B cell (primary cell): ENCODE results near the gene FMR1NB. TPM values are rescaled to one million over a fixed set of nuclear protein-coding genes. Genes with fewer than 3 reads are reported as not detected.

Experiments used
- ATAC-seq: fragments of 200-7000 bp; cut with Tn5 transposase; one replicate; pipeline ENCODE4 v1.10.0; 2021; ENCODE audit warnings: low read depth, mild to moderate bottlenecking, moderate number of reproducible peaks, moderate library complexity
- CTCF ChIA-PET: fragments of 350-600 bp; sonication (Branson Sonifier 250); formaldehyde crosslinking; loops from one replicate; lab custom pipeline; 2021; ENCODE audit warnings: antibody characterized with exemption, inconsistent platforms; lab: Charles Lee
- POLR2A ChIA-PET: fragments of 350-600 bp; sonication (Branson Sonifier 250); formaldehyde crosslinking; loops from one replicate; lab custom pipeline; 2021; ENCODE audit warnings: antibody characterized with exemption; lab: Charles Lee
- DNase-seq: peaks from one replicate; pipeline ENCODE4 v3.0.0; 2013
- H2AFZ ChIP-seq: 2 replicates; pipeline ENCODE4 v1.6.1; 2012; ENCODE audit warnings: mild to moderate bottlenecking, low read depth, low read length; ENCODE audit not compliant: insufficient read depth, poor library complexity, severe bottlenecking
- H3K27ac ChIP-seq, 2 donors: 1 replicate in 1 of 2; 2 replicates in 1 of 2; pipeline ENCODE4 v1.5.1; 2012 to 2013; ENCODE audit warnings: low read length in 2 of 2, mild to moderate bottlenecking in 2 of 2, moderate library complexity in 1 of 2
- H3K27me3 ChIP-seq, 4 experiments: fragments of 200-600 bp in 1 of 4; sonication (generic) in 1 of 4; replicated peaks in 1 of 4; 1 replicate in 2 of 4; 2 replicates in 2 of 4; pipeline versions ENCODE4 v1.6.1 to v1.7.0; 2013 to 2016; ENCODE audit warnings: low read length in 3 of 4, mild to moderate bottlenecking in 2 of 4, mixed read lengths in 1 of 4, moderate library complexity in 1 of 4; ENCODE audit not compliant: insufficient read depth in 4 of 4, control insufficient read depth in 3 of 4; ENCODE audit errors: control extremely low read depth in 1 of 4
- H3K36me3 ChIP-seq, 2 experiments: replicated peaks in 1 of 2; 1 replicate in 1 of 2; 2 replicates in 1 of 2; pipeline versions ENCODE4 v1.6.1 to v1.7.1; 2013; ENCODE audit warnings: low read length in 1 of 2; ENCODE audit not compliant: insufficient read depth in 2 of 2, control insufficient read depth in 1 of 2; ENCODE audit errors: control extremely low read depth in 1 of 2, extremely low read depth in 1 of 2
- H3K4me1 ChIP-seq, 2 donors: fragments of 200-600 bp in 1 of 2; sonication (generic) in 1 of 2; 1 replicate in 1 of 2; 2 replicates in 1 of 2; pipeline versions ENCODE4 v1.5.1 to v1.6.1; 2013 to 2017; ENCODE audit warnings: low read length in 2 of 2; ENCODE audit not compliant: control insufficient read depth in 2 of 2, insufficient read depth in 2 of 2
- H3K4me2 ChIP-seq: replicated peaks from 2 replicates; pipeline ENCODE3; 2012; ENCODE audit warnings: mild to moderate bottlenecking, low read depth, low read length; ENCODE audit not compliant: poor library complexity, severe bottlenecking
- H3K4me3 ChIP-seq, 5 experiments: fragments of 200-600 bp in 1 of 5; sonication (generic) in 1 of 5; 1 replicate in 3 of 5; 2 replicates in 2 of 5; pipeline versions ENCODE4 v1.5.1 to v1.7.0; 2011 to 2016; ENCODE audit warnings: low read length in 4 of 5, mild to moderate bottlenecking in 4 of 5, low read depth in 2 of 5, control low read depth in 1 of 5, moderate library complexity in 1 of 5; ENCODE audit not compliant: insufficient read depth in 1 of 5; ENCODE audit errors: control extremely low read depth in 1 of 5, extremely low read depth in 1 of 5
- H3K79me2 ChIP-seq: fragments of 200-600 bp; sonication (generic); one replicate; pipeline ENCODE4 v1.6.0; 2016; ENCODE audit warnings: low read length; ENCODE audit not compliant: control insufficient read depth, insufficient read depth
- H3K9ac ChIP-seq: fragments of 200-600 bp; sonication (generic); 2 replicates; pipeline ENCODE4 v1.6.1; 2017; ENCODE audit warnings: mild to moderate bottlenecking, low read length, moderate library complexity
- H3K9me3 ChIP-seq, 3 donors: one replicate each; pipeline versions ENCODE4 v1.6.1 to v1.7.1; 2013; ENCODE audit warnings: low read length in 2 of 3; ENCODE audit not compliant: control insufficient read depth in 2 of 3, insufficient read depth in 1 of 3; ENCODE audit errors: control extremely low read depth in 1 of 3
- H4K20me1 ChIP-seq: 2 replicates; pipeline ENCODE4 v1.6.0; 2012; ENCODE audit warnings: mild to moderate bottlenecking, low read length; ENCODE audit not compliant: insufficient read depth, control insufficient read depth, poor library complexity, severe bottlenecking
- H3K27ac Mint-ChIP-seq: one replicate; pipeline ENCODE4 v1.8.0; 2021; ENCODE audit warnings: mixed read lengths
- H3K27me3 Mint-ChIP-seq: one replicate; pipeline ENCODE4 v1.8.0; 2021; ENCODE audit warnings: mixed read lengths
- H3K4me1 Mint-ChIP-seq: one replicate; pipeline ENCODE4 v1.8.0; 2021; ENCODE audit warnings: mixed read lengths
- H3K4me3 Mint-ChIP-seq: one replicate; pipeline ENCODE4 v1.8.0; 2021; ENCODE audit warnings: mixed read lengths
- H3K9me3 Mint-ChIP-seq: one replicate; pipeline ENCODE4 v1.8.0; 2022; ENCODE audit warnings: mixed read lengths; ENCODE audit not compliant: insufficient read depth
- EZH2 ChIP-seq: IDR thresholded peaks from 2 replicates; pipeline ENCODE4 v1.6.1; 2012; ENCODE audit warnings: borderline replicate concordance, low read depth, mild to moderate bottlenecking, moderate library complexity, low read length; ENCODE audit not compliant: insufficient read depth, poor library complexity, severe bottlenecking
- whole genome bisulfite sequencing: methylation state at CpG from one replicate; pipeline ENCODE4 v1.1.5; 2013; ENCODE audit warnings: missing lambda C conversion rate; ENCODE audit not compliant: insufficient coverage; 5-methylcytosine and 5-hydroxymethylcytosine counted together
- intact Hi-C: fragments of 100-400 bp; cut with micrococcal nuclease; formaldehyde crosslinking; loops from one replicate; pipeline ENCODE4 v1.10.0; 2022
- polyA plus RNA-seq: library from polyadenylated mRNA; depleted of rRNA; stranded (reverse); fragments of >200 nt; gene quantifications from 2 replicates; pipeline ENCODE4 v1.2.3, GENCODE V29; 2012
- total RNA-seq, 2 donors: library from RNA; stranded (reverse); fragments of 120-200 nt in 1 of 2; gene quantifications; 1 replicate in 1 of 2; 2 replicates in 1 of 2; pipeline versions ENCODE4 v1.2.3 to v1.2.4, GENCODE V29; 2013 to 2022
- TF ChIP-seq, protein P1 (sequence below): fragments of 200-600 bp; IDR thresholded peaks from one replicate; pipeline ENCODE4 v1.8.0; 2022; ENCODE audit warnings: antibody characterized with exemption, mild to moderate bottlenecking

FMR1NB gene
- total and polyA plus RNA-seq, 2 donors (not counting 1 experiment from before 2014, with no cell fraction given) = not detected

DNA sequence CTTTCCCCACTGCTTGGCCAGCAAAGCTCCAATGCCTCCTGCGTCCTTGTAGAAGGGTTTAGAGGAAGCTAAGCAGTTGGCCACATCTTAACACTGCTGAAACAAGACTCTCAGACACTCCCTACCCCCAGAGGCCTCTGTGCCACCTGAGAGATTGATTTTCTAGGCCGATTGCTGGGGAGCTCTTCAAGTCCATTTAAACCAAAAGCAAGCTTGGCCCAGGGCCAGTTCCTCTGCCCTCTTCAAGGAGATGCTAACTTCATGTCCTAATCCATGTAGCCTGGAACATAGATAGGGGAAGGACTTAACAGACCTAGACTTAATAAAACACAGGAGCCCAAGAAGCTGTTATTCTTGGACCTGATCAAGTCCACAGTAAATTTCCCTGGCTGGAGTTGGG is 27.2 kb upstream of the FMR1NB start:
- Mint-ChIP-seq H3K9me3 (no peaks in the 10 kb centered on the region), H3K27ac (no peak overlapping the region), H3K27me3 (no peaks in the 10 kb centered on the region), H3K4me1 (no peaks in the 10 kb centered on the region), H3K4me3 (no peak overlapping the region)
- Histone ChIP-seq H3K79me2 (no peaks in the 10 kb centered on the region), H3K4me1 (no peaks in the 10 kb centered on the region), H3K36me3 (peaks cover 0 to under 1% of the 10 kb centered on the region in 2 experiments), H3K4me2 (no peak overlapping the region), H4K20me1 (no peaks in the 10 kb centered on the region), H3K4me3 (no peak overlapping the region), H3K27ac (no peak overlapping the region), H3K9me3 (no peaks in the 10 kb centered on the region), H3K9ac (no peak overlapping the region), H3K27me3 (no peaks in the 10 kb centered on the region), H2AFZ (no peak overlapping the region)
- DNase-seq (no peak), ATAC-seq (no peak)
- CTCF ChIA-PET = no interaction called here
- TF ChIP-seq, protein P1, sequence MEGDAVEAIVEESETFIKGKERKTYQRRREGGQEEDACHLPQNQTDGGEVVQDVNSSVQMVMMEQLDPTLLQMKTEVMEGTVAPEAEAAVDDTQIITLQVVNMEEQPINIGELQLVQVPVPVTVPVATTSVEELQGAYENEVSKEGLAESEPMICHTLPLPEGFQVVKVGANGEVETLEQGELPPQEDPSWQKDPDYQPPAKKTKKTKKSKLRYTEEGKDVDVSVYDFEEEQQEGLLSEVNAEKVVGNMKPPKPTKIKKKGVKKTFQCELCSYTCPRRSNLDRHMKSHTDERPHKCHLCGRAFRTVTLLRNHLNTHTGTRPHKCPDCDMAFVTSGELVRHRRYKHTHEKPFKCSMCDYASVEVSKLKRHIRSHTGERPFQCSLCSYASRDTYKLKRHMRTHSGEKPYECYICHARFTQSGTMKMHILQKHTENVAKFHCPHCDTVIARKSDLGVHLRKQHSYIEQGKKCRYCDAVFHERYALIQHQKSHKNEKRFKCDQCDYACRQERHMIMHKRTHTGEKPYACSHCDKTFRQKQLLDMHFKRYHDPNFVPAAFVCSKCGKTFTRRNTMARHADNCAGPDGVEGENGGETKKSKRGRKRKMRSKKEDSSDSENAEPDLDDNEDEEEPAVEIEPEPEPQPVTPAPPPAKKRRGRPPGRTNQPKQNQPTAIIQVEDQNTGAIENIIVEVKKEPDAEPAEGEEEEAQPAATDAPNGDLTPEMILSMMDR = no peak
- no peak for TF ChIP-seq EZH2
- POLR2A ChIA-PET = no interaction called here
- intact Hi-C loops = no loop called here
- WGBS = no CpG with 5 or more reads among the region's 2 CpGs

DNA sequence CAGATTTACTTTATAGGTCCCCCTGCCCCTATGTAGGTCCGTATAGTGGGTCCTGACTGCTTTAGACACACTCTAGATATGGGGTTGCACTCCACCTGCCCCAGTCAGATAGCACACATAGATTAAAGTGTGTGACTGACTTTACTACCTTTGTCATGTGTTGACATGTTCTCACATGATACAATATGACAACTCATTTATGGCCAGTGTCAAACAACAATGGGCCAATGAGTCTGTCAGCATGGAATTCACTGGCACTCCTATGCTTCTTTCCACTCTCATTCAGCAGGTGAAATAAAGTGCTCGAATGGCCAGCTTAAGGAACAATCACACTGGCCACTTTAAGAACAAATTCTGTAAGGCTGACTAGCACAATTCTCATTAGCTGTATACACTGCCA is 23.8 kb upstream of the FMR1NB start:
- Histone ChIP-seq H3K36me3 (no peaks in the 10 kb centered on the region), H3K27me3 (no peaks in the 10 kb centered on the region), H3K9me3 (no peaks in the 10 kb centered on the region), H3K27ac (no peak overlapping the region), H4K20me1 (no peaks in the 10 kb centered on the region), H3K79me2 (no peaks in the 10 kb centered on the region), H3K4me3 (no peak overlapping the region), H2AFZ (no peak overlapping the region), H3K9ac (no peak overlapping the region), H3K4me1 (no peaks in the 10 kb centered on the region), H3K4me2 (no peak overlapping the region)
- ChIA-PET CTCF (no interaction called here), POLR2A (no interaction called here)
- Mint-ChIP-seq H3K4me3 (no peak overlapping the region), H3K9me3 (no peaks in the 10 kb centered on the region), H3K4me1 (no peaks in the 10 kb centered on the region), H3K27me3 (peaks cover 4% of the 10 kb centered on the region), H3K27ac (no peak overlapping the region)
- no CpG with 5 or more reads among the region's 2 CpGs for WGBS
- TF ChIP-seq EZH2 = no peak
- TF ChIP-seq, protein P1 = no peak
- intact Hi-C loops = no loop called here
- ATAC-seq = no peak
- DNase-seq = no peak
